GM18505 (cell line): ENCODE results near the gene ARFIP1.
"Not testable (repeated sequence)": the region's sequence is repeated elsewhere in the genome, so short reads cannot be mapped to it uniquely, and the experiment has no call there.

Experiments
- ATAC-seq: cut with Tn5 transposase; IDR thresholded peaks from one replicate; pipeline ENCODE4 v1.9.1; 2021; ENCODE audit not compliant: unreplicated experiment
- POLR2A ChIP-seq: IDR thresholded peaks from 4 replicates; pipeline ENCODE4 v1.6.1; 2011; ENCODE audit warnings: borderline replicate concordance; ENCODE audit not compliant: insufficient read depth, insufficient read length; ENCODE audit errors: extremely low read depth

Gene ARFIP1

GRCh38 chr4:152807294-152807829, 27.6 kb downstream of the ARFIP1 start:
- ATAC-seq: no peak
- no peak for TF ChIP-seq POLR2A

GRCh38 chr4:152808670-152809069, 28.9 kb downstream of the ARFIP1 start:
- no peak for TF ChIP-seq POLR2A
- ATAC-seq: no peak

GRCh38 chr4:152810715-152811287, 31.0 kb downstream of the ARFIP1 start:
- TF ChIP-seq POLR2A: no peak
- no peak for ATAC-seq

- TF ChIP-seq POLR2A: no peak
- ATAC-seq: no peak
Observed at GRCh38 chr4:152815078-152815477, 35.3 kb downstream of the ARFIP1 start.

- ATAC-seq: no peak
- no peak for TF ChIP-seq POLR2A
Observed at GRCh38 chr4:152817331-152817730, 37.6 kb downstream of the ARFIP1 start.

GRCh38 chr4:152819026-152819645, 39.4 kb downstream of the ARFIP1 start:
- TF ChIP-seq POLR2A: no peak
- ATAC-seq: no peak

- TF ChIP-seq POLR2A: no peak
- ATAC-seq: no peak
Observed at GRCh38 chr4:152820073-152820472, 40.3 kb downstream of the ARFIP1 start.

- no peak for TF ChIP-seq POLR2A
- no peak for ATAC-seq
Observed at GRCh38 chr4:152822323-152822722, 42.6 kb downstream of the ARFIP1 start.

- no peak for TF ChIP-seq POLR2A
- ATAC-seq: no peak
Observed at GRCh38 chr4:152824561-152824960, 44.8 kb downstream of the ARFIP1 start.

GRCh38 chr4:152825336-152825735, 45.6 kb downstream of the ARFIP1 start:
- ATAC-seq: no peak
- no peak for TF ChIP-seq POLR2A

GRCh38 chr4:152828122-152828521, 48.4 kb downstream of the ARFIP1 start:
- no peak for TF ChIP-seq POLR2A
- no peak for ATAC-seq

- no peak for ATAC-seq
Observed at GRCh38 chr4:152831416-152831815, 51.7 kb downstream of the ARFIP1 start.

GRCh38 chr4:152836936-152837335, 57.2 kb downstream of the ARFIP1 start:
- no peak for ATAC-seq
- TF ChIP-seq POLR2A: no peak

More at GRCh38 chr4:152831416-152831815, 51.7 kb downstream of the ARFIP1 start:
- no peak for TF ChIP-seq POLR2A

- ATAC-seq: not testable (repeated sequence)
Observed at GRCh38 chr4:152839729-152840128, 60.0 kb downstream of the ARFIP1 start.

GRCh38 chr4:152843481-152844090, 63.8 kb downstream of the ARFIP1 start:
- TF ChIP-seq POLR2A: no peak
- no peak for ATAC-seq

GRCh38 chr4:152847376-152847775, 67.6 kb downstream of the ARFIP1 start:
- no peak for ATAC-seq
- TF ChIP-seq POLR2A: no peak
